GM12864 (cell line): ENCODE data around the gene PTPRG.

ENCODE experiments used
- DNase-seq: peaks from one replicate; pipeline ENCODE4 v3.0.0-alpha.2; 2011; ENCODE audit warnings: low read depth
- H3K4me3 ChIP-seq: 2 replicates; pipeline ENCODE4 v1.5.1; 2011; ENCODE audit warnings: mild to moderate bottlenecking, low read depth, low read length, control low read depth
- CTCF ChIP-seq: IDR thresholded peaks from 2 replicates; pipeline ENCODE4 v1.5.1; 2011; ENCODE audit warnings: low read depth, mild to moderate bottlenecking, moderate library complexity, low read length, control low read depth, inconsistent platforms; ENCODE audit errors: missing control alignments

The PTPRG gene

GRCh38 chr3:62319570-62320243, 758.3 kb downstream of the PTPRG start:
- no peak for TF ChIP-seq CTCF
- DNase-seq = no peak
- no peak overlapping the region for H3K4me3 ChIP-seq

- no peak overlapping the region for H3K4me3 ChIP-seq
- DNase-seq = no peak
- no peak for TF ChIP-seq CTCF
These were observed 761.9 kb downstream of the PTPRG start for GRCh38 chr3:62323241-62323640.

- TF ChIP-seq CTCF = no peak
- DNase-seq = no peak
- no peak overlapping the region for H3K4me3 ChIP-seq
These were observed 764.5 kb downstream of the PTPRG start for GRCh38 chr3:62325896-62326295.

GRCh38 chr3:62329971-62330370, 768.6 kb downstream of the PTPRG start:
- H3K4me3 ChIP-seq = no peak overlapping the region
- DNase-seq = no peak
- TF ChIP-seq CTCF = no peak

- no peak for DNase-seq
- TF ChIP-seq CTCF = no peak
- H3K4me3 ChIP-seq = no peak overlapping the region
These were observed 770.6 kb downstream of the PTPRG start for GRCh38 chr3:62332017-62332416.

- no peak overlapping the region for H3K4me3 ChIP-seq
- peak; percentile 42 for TF ChIP-seq CTCF
- no peak for DNase-seq
These were observed 771.5 kb downstream of the PTPRG start for GRCh38 chr3:62332835-62333244.

GRCh38 chr3:62335196-62335595, 773.8 kb downstream of the PTPRG start:
- TF ChIP-seq CTCF = no peak
- no peak overlapping the region for H3K4me3 ChIP-seq
- DNase-seq = no peak
